Loucy (cell line): ENCODE measurements around the gene PTPRN2.

ENCODE experiments used
- CTCF ChIP-seq: fragments of 200-600 bp; sonication (generic); conservative IDR thresholded peaks from 2 replicates; pipeline ENCODE4 v1.5.1; 2014; ENCODE audit warnings: mild to moderate bottlenecking, antibody characterized with exemption, low read length
- EZH2phosphoT487 ChIP-seq: fragments of 200-600 bp; IDR thresholded peaks from 2 replicates; pipeline ENCODE4 v1.6.1; 2018; ENCODE audit warnings: antibody characterized with exemption, mild to moderate bottlenecking, moderate library complexity, borderline replicate concordance

GRCh38 chr7:158083526-158084310 lies 503.9 kb downstream of the PTPRN2 start:
- no peak for TF ChIP-seq CTCF
- TF ChIP-seq EZH2phosphoT487, result no peak
